ENCODE measurements around the gene COP1.

DNA sequence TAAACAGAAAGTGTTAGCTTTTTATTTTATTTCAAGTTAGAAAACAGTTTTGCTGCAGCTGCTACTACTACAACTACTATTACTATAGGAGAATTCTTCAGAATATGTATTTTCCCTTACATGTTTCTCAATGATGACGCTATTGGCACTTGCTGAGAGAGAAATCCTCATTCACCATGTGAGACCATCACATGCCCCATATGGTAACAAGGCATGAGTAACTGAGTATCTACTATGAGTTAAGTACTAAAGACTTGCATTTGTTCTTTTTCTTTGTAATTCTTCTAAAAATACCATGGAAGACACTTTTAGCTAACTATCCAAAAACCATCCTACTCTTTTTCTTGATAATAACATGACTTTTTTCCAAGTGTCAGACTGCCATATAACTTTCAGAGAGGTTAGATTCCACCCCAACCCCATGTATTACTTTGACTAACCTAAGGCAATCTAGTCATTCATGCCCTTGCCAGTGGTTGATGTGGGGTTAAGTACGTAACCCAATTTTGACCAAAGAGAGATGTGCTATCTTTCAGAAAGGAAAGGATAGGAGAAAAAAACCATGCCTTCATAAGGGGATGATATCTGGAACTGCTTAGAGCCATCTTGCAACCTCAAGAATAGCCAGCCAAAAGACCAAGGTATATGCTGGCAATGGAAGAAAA lies 42.9 kb downstream of the COP1 start:
- TF ChIP-seq, protein P1, sequence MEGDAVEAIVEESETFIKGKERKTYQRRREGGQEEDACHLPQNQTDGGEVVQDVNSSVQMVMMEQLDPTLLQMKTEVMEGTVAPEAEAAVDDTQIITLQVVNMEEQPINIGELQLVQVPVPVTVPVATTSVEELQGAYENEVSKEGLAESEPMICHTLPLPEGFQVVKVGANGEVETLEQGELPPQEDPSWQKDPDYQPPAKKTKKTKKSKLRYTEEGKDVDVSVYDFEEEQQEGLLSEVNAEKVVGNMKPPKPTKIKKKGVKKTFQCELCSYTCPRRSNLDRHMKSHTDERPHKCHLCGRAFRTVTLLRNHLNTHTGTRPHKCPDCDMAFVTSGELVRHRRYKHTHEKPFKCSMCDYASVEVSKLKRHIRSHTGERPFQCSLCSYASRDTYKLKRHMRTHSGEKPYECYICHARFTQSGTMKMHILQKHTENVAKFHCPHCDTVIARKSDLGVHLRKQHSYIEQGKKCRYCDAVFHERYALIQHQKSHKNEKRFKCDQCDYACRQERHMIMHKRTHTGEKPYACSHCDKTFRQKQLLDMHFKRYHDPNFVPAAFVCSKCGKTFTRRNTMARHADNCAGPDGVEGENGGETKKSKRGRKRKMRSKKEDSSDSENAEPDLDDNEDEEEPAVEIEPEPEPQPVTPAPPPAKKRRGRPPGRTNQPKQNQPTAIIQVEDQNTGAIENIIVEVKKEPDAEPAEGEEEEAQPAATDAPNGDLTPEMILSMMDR (IDR thresholded peaks at IDR 0.05; ENCODE audit: extremely low read depth in 1 of 2, insufficient read depth in 1 of 2, low read depth in 1 of 2, low read length in 2 of 2): no peak
- TF ChIP-seq POLR2A (IDR thresholded peaks at IDR 0.05; ENCODE audit: low read depth, low read length) (no peak), GATA2 (IDR thresholded peaks at IDR 0.05; ENCODE audit: insufficient read depth, insufficient read length, low read depth, low read length) (no peak)

Data from endothelial cell of umbilical vein (primary cell).